ENCODE results near the gene CWC27.
A peak's percentile ranks its signal among the peaks of the same experiment; 100 is the strongest.

CWC27 gene, protein sequence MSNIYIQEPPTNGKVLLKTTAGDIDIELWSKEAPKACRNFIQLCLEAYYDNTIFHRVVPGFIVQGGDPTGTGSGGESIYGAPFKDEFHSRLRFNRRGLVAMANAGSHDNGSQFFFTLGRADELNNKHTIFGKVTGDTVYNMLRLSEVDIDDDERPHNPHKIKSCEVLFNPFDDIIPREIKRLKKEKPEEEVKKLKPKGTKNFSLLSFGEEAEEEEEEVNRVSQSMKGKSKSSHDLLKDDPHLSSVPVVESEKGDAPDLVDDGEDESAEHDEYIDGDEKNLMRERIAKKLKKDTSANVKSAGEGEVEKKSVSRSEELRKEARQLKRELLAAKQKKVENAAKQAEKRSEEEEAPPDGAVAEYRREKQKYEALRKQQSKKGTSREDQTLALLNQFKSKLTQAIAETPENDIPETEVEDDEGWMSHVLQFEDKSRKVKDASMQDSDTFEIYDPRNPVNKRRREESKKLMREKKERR

DNA sequence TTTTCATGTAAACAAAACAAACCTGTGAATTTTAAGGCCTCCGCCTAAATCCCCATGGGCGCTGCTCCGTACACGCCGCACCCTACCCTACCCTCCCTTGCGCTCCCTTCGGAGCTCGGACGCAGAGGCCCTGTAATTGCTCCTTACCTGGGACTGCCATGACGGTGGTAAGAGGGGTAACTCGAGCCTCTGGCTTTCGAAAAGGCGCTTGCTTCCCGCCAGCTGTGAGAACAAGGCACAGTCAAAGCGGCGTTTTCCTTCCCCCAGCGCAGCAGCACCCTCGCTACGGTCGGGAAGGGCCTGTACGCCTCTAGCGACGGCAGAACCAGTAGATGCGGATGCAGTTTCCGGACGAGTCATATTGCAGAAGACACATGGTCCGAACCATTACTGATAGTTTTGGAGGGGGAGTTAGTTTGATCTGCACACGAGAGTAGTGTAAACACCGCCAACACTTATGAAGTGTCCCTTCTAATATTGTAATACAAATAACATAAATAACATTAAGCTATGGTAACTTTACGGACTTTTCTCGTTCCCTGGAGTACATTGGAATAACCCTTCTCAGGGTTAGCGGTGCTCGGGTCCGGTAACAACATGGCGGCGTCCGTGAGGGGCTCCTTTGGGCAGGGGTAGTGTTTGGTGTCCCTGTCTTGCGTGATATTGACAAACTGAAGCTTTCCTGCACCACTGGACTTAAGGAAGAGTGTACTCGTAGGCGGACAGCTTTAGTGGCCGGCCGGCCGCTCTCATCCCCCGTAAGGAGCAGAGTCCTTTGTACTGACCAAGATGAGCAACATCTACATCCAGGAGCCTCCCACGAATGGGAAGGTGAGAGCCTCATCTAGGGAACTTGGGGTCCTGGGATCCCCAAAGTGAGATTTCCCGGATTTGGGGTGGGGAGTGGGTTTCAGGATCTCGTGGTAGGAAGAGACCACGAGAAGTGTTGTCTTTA, at the start of gene CWC27, which contains the start of gene SREK1IP1:
Gene CWC27 (plus strand): TSS at position 573 of the 955 bp plus-strand sequence. CDS start 217 bp downstream, at position 790.
Gene SREK1IP1 (minus strand): TSS at position 334 of the 955 bp plus-strand sequence. CDS start 174 bp downstream, at position 160.
- DNase-seq (ENCODE audit: low read depth in 2 of 2) = peak; percentile 47 to 56

DNA sequence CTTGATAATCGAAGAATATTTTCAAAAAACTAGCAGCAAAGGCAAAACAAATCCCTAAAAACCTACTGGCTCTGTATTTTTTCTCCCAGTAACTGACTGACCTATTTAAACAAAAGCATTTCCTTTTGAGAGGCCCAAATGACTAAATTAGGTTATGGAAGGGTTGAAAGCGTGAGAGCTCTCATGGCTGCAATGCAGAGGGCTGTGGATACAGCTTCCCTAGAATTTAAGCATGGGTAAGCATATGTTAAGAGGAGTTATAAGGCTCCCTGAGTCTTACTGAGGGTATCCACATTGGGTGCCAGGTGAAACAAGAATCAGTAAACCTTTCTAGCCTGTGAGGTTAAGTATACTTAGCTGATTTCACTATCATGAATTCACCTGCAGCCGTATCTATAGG, 46.1 kb upstream of the CWC27 start:
- DNase-seq (ENCODE audit: low read depth in 2 of 2) = no peak

DNA sequence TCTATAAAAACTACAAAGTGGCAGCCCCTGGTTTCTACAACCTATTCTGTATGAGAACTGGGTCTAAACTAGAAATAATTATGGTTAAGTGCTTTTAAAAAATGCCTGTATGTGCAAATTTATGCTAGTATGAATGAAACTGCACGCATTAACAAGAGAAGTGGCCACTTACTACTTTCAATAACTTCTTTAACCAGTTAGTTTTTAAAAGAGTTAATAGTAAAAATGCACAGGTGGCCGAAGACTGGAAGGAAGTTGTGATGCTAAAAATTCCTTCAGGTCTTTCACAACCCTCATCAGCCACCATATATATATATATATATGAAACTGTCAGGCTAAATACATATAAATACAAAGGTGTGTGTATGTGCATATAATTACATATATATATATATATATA, 41.6 kb upstream of the CWC27 start:
- no peak for DNase-seq (ENCODE audit: low read depth in 2 of 2)

DNA sequence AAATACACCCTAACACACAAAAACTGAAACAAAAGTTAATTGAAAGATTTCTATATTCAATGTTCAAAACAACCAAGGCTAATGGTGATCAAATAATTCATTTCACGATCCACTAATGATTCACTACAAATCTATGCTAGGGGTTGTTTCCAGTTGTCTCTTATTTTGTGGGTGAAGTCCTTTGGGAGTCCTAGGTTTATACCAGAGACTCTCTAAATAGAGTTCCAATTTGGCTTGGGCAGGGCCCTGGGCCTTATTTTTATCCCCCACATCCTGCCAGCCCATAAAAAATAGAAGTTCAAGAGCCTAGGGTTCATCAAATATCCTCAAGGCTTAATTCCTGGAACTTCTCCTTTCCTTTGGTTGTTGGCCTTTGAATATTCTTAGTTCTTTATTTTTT, 26.3 kb upstream of the CWC27 start:
- DNase-seq (ENCODE audit: low read depth in 2 of 2) = no peak

DNA sequence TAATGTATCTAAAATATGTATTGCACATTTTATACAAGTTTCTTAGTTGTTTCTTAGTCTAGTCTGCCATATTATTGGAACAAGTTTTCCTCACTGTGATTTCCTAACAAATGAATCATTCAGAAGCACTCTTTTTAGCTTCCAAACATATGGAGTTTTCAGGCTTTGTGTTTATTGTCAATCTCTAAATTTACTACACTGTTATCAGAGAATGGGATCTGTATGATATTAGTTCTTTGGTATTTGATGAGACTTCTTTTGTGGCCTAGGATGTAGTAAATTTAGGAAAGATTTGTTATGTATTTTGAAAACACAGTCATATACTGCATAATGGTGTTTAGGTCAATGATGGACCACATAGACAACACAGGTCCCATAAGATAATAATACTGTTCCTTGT, 25.9 kb upstream of the CWC27 start:
- no peak for DNase-seq (ENCODE audit: low read depth in 2 of 2)

DNA sequence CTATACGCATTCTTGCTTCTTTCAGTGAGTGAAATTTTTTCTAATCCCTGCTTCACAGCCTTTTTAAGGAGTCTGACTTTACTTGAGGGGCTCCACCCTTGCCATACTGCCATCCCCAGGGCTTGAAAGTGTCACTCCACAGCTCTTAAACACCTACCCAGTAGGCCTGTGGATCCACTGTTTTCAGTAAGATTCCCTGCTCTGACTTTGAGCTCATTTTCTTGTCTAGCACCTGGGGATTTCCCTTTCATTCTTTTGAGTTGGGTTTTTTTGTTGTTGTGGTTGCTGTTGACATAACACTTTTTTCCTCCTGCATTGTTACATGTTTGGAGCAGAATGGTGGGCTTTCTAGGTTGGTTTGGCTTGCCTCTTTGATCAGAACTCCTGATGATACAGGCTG, 23.8 kb upstream of the CWC27 start:
- DNase-seq (ENCODE audit: low read depth in 2 of 2) = no peak

DNA sequence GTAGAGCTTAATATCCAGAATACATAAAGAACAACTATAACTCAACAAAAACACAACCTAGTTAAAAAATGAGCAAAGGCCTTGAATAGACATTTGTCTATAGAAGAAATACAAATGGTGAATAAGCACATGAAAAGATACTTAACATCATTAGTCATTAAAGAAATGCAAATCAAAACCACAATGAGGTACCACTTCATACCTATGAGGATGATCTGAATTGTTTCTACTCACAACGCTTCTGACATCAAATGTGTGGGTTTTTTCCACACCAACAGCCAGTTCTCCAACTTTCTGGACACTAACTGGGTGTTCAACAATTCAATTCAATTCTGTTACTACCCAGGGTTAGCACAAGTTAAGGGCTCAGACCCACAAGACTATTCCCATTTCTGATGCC, 22.3 kb upstream of the CWC27 start:
- no peak for DNase-seq (ENCODE audit: low read depth in 2 of 2)

DNA sequence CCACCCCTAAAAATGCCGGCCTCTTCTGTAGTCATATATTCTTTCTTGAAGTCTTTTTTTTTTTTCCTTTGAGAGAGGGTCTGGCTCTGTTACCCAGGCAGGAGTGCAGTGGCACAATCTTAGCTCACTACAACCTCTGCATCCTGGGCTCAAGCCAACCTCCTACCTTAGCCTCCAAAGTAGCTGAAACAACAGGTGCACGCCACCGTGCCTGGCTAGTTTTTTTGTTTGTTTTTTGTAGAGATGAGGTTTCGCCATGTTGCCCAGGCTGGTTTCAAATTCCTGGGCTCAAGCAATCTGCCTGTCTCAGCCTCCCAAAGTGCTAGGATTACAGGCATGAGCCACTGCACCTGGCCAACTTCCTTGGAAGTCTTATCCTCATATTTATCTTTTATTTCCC, 19.3 kb upstream of the CWC27 start:
- no peak for DNase-seq (ENCODE audit: low read depth in 2 of 2)

DNA sequence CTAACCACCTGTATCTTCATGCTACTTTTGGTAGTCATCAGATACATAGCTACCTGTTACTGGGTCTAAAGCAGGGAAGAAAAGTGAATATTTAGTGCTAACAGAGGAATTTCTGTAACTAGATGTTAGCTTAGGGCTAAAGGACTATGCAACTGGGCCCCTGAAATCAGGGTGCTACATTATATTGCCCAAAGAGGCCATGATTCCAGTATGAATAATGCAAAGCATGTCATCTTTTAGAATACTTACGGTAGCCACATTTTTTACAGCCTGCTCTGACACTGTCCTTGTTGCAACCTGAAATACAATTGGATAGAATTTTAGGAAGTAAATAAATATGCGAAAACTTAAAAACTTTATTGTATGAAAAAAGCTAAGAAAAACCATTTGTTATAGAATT, 14.7 kb upstream of the CWC27 start:
- DNase-seq (ENCODE audit: low read depth in 2 of 2) = no peak

DNA sequence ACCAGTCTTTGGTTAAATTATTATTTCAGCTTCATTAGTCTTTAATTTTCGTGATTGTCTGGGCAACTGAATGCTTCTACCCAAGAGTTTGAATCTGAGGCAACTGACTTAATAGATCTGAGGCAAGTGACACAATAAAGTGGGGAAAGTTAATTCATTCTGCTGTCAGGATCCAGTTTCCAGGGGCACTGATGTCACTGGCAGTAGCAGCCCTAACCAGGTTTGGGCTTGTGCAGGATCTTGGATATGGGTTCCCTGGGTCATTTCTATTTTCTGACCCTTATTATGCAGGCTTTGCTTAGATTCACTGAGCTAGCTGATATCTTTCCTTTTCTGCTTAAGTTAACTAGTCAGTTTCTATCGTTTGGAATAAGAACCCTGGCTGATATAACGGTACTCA, 9.8 kb upstream of the CWC27 start:
- no peak for DNase-seq (ENCODE audit: low read depth in 2 of 2)

DNA sequence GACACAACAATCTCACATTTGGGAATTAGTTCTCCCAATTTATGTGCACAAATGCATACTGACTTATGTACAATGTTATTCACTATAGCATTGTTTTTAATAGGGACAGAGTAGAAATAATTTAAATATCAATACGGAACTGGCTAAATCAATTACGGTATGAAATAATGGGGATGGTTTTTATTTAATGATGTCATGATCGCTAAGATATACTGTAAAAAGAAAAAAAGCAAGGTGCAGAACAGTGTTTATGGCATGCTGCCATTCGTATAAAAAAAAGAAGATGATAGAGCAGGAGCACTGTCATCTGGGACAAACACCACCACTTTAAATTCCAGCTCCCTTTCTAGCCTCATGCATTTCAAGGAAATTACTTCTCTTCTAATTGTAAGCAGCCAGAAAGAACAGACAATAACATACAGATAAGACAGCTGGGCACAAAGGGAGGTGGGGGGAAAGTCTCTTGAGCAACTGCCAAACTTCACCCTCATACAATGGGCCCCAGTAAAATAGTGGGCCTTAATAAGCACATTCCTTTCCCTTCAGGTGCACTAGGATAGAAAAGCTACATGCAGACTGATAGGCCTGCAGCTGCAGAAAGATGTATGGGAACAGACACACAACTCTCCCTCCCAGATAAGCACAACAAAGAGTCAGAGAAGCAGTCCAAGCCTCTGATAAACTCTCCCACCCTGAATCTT, 8.6 kb upstream of the CWC27 start:
- no peak for DNase-seq (ENCODE audit: low read depth in 2 of 2)

DNA sequence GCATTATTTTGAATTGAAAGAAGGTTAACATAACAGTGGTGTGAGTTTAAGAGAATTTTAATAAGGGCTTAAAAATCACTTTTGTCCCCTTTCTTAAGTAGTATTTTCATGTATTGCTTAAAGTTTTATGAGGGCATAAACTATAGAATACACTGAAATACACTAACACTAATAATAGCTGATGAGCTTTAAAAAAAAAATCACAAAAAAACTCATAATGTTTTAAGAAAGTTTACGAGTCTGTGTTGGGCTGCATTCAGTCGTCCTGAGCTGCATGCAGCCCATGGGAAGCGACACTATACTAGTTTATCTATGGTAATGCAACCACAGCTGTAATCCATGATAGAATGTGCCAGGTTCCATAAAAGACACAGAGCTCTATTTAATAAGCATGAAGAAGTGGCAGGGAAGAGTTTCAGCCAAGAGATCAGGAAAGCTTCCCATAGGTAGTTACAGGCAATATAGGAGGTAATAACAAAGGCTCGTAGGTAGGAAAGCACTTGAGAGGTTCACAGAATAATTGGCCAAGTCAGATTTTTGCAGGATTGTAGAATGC, 4.7 kb upstream of the CWC27 start:
- no peak for DNase-seq (ENCODE audit: low read depth in 2 of 2)

DNA sequence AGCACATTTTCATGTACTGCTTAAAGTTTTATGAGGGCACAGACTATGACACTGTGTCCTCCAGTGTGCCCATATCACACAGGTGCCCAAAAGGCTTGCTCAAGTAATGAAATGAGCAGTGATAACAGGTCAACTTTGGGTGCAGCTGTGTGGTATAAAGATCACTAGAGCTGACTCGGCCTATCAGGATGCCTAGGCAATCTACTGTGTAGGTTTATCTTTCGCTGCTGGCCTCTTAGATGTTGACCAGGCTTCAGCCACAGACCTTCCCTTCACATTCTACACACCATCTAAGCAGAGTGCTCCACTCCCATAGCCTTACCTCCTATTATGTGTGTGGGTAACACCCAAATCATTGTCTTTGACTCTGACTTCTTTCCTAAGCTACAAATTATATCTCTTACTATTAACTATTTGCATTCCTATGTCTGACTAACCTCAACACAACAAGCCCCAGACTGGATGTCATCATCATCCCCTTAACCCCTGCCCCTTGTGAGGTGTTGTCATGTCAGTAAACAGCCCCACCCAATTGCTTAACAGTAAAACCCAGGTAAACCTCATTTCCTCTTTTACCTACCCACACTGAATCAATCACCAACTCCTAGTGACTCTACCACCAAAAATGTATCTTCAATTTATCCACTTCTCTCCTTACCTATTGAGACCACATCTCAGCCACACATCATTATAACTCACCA, 2.8 kb upstream of the CWC27 start:
- no peak for DNase-seq (ENCODE audit: low read depth in 2 of 2)

DNA sequence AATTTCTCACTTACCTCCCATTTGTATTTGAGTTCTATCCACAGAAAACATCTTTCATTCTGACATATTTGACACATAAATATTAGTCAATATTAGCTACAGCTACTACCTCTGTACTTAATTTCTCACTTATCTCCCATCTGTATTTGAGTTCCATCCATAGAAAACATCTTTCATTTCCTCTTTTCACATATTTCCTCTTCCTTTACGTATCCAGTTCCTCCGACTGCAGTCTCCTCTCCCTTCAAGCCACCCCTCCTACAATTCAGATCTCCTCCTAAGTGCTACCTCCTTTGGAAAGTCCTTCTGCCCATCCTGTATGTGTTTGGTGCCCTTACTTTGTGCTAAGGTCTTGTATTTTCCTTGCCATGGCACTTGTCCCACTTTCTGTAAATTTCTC, 1.8 kb upstream of the CWC27 start:
- DNase-seq (ENCODE audit: low read depth in 2 of 2) = no peak

DNA sequence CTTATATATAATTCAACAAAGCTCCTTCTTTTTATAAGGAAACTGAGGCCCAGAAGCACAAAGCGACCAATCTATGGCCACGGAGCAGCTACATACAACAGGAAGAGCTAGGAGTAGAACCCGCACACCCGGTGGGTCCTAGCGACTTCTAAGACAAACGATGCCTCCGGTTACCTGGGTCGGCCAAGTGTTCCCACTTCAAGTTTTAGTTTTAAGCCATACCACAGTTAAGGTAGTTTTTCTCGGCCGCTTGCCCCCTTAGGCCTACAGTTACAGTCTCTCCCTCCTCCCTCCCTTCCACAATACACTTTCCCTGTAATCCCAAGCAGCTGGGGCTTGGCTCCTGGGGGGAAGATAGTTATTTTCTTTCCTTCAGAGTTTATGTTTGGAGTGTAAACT, 772 bp upstream of the CWC27 start:
- no peak for DNase-seq (ENCODE audit: low read depth in 2 of 2)

DNA sequence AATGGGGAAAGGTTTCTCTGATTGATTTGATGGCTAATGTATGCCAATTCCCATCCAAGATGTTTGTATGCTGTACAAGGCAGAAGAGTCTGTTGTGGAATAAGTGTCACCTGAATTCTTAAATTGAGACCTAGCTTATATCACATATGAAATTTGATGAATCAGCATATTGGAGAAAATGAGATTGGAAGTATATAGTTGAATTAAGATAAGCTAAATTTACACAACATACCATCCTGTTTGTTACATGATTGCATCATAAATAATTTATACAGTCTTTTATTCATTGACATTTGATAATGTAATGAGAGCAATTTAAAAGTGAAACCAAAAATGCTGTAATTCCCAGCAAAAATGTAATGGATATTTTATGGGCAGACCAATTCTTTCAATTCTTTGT, 1.1 kb downstream of the CWC27 start:
- no peak for DNase-seq (ENCODE audit: low read depth in 2 of 2)

DNA sequence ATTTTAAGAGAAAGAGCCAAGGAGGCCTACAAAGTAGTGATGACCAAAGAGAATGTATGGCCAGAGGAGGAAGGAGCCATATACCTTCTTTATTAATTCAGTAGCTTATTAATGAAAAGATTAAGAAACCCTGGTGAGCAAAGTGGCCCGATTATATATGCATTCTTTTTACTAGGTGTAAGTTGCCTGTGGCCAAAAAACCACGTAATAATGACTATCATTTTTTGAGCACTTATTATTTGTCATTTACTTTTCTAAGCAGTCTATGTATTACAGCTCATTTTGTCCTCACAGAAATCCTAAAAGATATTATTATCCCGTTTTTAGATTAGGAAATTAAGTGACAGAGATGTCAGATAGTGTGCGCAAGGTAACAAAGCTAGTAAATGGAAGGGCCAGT, 3.0 kb downstream of the CWC27 start:
- no peak for DNase-seq (ENCODE audit: low read depth in 2 of 2)

DNA sequence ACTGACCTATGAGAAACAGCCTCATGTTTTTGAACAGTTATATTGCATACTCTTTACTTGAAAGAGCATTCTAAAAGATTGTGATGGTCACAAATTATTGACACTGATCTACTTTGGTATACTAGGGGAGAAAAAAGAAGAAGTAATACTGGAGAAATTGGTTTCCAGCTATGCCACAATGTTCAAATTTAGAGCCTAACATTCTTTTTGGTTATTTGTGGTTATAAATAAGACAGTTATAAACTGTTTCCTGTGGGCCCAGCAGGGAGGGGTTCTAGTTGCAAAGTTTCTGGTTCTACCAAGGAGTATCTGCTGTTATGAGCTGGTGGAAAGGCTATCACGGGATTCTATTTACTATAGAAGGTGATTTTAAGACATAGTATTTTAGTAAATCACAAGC, 4.8 kb downstream of the CWC27 start:
- DNase-seq (ENCODE audit: low read depth in 2 of 2) = no peak

DNA sequence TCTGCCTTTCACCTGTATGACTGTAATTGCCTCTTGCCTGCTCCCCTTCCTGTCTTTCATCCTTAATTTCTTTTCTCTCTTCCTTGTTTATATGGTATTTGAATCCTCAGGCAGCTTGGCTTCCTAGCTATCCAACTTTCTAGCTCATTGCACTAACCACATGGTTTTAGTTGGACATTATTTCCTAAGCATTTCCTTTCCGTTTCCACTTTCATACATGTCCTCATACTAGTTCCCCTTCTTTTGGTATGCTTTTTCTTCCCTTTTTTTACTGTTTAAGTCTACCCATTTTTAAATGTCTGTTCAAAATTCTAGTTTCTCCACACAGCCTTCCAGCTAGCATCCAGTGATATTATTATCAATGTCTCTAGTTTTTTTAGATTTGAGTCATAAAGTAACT, 6.6 kb downstream of the CWC27 start:
- no peak for DNase-seq (ENCODE audit: low read depth in 2 of 2)

DNA sequence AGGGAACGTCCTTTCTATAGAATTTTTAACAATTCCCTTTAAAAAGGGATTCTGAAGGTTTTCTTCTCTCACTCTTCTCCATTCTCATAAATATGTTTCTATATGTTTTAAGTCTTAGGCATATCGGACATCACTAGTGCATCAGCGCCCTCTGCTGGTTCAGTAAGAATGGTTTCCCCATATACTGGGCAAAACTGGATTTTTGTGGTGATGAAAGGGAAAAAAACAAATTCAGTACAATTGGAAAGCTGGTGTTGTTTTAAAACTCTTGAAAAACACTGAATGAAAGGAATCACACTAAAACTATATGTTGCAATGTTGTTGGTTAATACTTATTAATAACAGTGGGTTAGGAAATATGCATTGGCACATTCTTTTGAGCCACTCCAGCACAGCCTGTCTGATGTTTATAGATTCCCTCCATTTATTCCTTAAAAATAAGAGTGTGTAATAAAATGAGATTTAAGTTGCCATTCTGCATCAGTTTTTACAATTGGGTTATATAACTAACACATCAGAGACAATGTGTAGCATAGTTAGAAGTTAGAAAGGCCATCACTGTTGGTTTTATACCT, 15.8 kb downstream of the CWC27 start:
- peak; percentile 38 to 52 for DNase-seq (ENCODE audit: low read depth in 2 of 2)

DNA sequence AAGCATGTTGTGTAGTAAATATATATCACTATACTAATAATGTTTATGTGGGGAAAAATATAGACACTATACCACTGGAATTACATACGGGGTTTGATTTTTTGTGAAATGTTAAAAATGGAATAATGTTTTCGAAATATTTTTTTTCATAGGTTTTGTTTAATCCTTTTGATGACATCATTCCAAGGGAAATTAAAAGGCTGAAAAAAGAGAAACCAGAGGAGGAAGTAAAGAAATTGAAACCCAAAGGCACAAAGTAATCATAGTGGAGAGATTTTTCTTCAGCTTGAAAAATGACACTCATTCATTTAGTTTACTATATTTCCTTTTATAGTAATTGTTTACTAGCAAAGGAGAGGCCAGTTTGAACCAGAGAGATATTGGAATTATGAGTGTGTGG, 17.6 kb downstream of the CWC27 start:
- DNase-seq (ENCODE audit: low read depth in 2 of 2) = no peak

Data from stimulated activated CD4-positive, alpha-beta T cell treated with anti-CD3 and anti-CD28 coated beads, Interleukin-1b, Interleukin-23, amount 100 ng/mL, for 1 hour (primary cell).